HepG2 (cell line): ENCODE results near the gene C14orf119. TPM values are rescaled to one million over a fixed set of nuclear protein-coding genes. Genes with fewer than 3 reads are reported as not detected.
A peak's percentile ranks its signal among the peaks of the same experiment; 100 is the strongest.

Source experiments
- GATAD1 ChIP-seq: IDR thresholded peaks from 2 replicates; pipeline ENCODE4 v1.6.1; 2016; ENCODE audit warnings: missing genetic modification reagents, missing compliant biosample characterization
- GZF1 ChIP-seq: sonication (generic); formaldehyde crosslinking; IDR thresholded peaks from 2 replicates; pipeline ENCODE4 v1.5.1; 2020; ENCODE audit warnings: mild to moderate bottlenecking, missing genetic modification reagents
- RBAK ChIP-seq: sonication (generic); formaldehyde crosslinking; IDR thresholded peaks from 2 replicates; pipeline ENCODE4 v1.5.1; 2020; ENCODE audit warnings: mild to moderate bottlenecking, missing genetic modification reagents
- RXRB ChIP-seq: IDR thresholded peaks from 2 replicates; pipeline ENCODE4 v1.6.1; 2016; ENCODE audit warnings: borderline replicate concordance, missing genetic modification reagents, missing compliant biosample characterization
- SMAD9 ChIP-seq: sonication (generic); formaldehyde crosslinking; IDR thresholded peaks from 2 replicates; pipeline ENCODE4 v1.5.1; 2020; ENCODE audit warnings: mild to moderate bottlenecking, missing genetic modification reagents
- THYN1 ChIP-seq: sonication (generic); formaldehyde crosslinking; IDR thresholded peaks from 2 replicates; pipeline ENCODE4 v1.8.1; 2023; ENCODE audit warnings: low read depth, mild to moderate bottlenecking, moderate library complexity, missing genetic modification reagents, borderline replicate concordance
- ZFYVE20 ChIP-seq: sonication (generic); formaldehyde crosslinking; IDR thresholded peaks from 2 replicates; pipeline ENCODE4 v1.8.0; 2023; ENCODE audit warnings: low read depth, mild to moderate bottlenecking, moderate library complexity, missing genetic modification reagents, borderline replicate concordance
- ZNF253 ChIP-seq: sonication (generic); formaldehyde crosslinking; IDR thresholded peaks from 2 replicates; pipeline ENCODE4 v1.8.0; 2022; ENCODE audit warnings: mild to moderate bottlenecking, missing genetic modification reagents, borderline replicate concordance
- ZNF501 ChIP-seq: sonication (generic); formaldehyde crosslinking; IDR thresholded peaks from 2 replicates; pipeline ENCODE4 v1.5.1; 2020; ENCODE audit warnings: mild to moderate bottlenecking, moderate library complexity, missing genetic modification reagents
- ZNF530 ChIP-seq: sonication (generic); formaldehyde crosslinking; IDR thresholded peaks from 2 replicates; pipeline ENCODE4 v1.5.0; 2020; ENCODE audit warnings: low read depth, mild to moderate bottlenecking, missing genetic modification reagents
- ZNF589 ChIP-seq: sonication (generic); formaldehyde crosslinking; conservative IDR thresholded peaks from 2 replicates; pipeline ENCODE4 v1.8.0; 2022; ENCODE audit warnings: mild to moderate bottlenecking, moderate library complexity, missing genetic modification reagents
- ZNF674 ChIP-seq: sonication (generic); formaldehyde crosslinking; IDR thresholded peaks from 2 replicates; pipeline ENCODE4 v1.5.0; 2020; ENCODE audit warnings: low read depth, mild to moderate bottlenecking, missing genetic modification reagents
- ZNF720 ChIP-seq: sonication (generic); formaldehyde crosslinking; IDR thresholded peaks from 2 replicates; pipeline ENCODE4 v1.4.0; 2020; ENCODE audit warnings: missing genetic modification reagents
- ZNF850 ChIP-seq: sonication (generic); formaldehyde crosslinking; conservative IDR thresholded peaks from 2 replicates; pipeline ENCODE4 v1.9.0; 2021; ENCODE audit warnings: mild to moderate bottlenecking, missing genetic modification reagents
- ZSCAN9 ChIP-seq: IDR thresholded peaks from 2 replicates; pipeline ENCODE4 v1.6.1; 2016; ENCODE audit warnings: borderline replicate concordance
- polyA plus RNA-seq, 8 experiments: library from polyadenylated mRNA; depleted of rRNA in 3 of 8; stranded (reverse) in 7 of 8; unstranded in 1 of 8; fragments of >200 nt; fragmentation: Illumina TruSeq in 4 of 8; extraction: Trizol in 4 of 8; gene quantifications; 2 replicates each; pipeline versions ENCODE4 v1.2.1 to v1.2.3, GENCODE V29; 2011 to 2016; ENCODE audit warnings: low read depth in 4 of 8, missing spikeins in 1 of 8, mixed read lengths in 1 of 8; ENCODE audit not compliant: insufficient read depth in 1 of 8
- total RNA-seq, 5 experiments: library from RNA; depleted of rRNA; stranded (reverse); fragments of >200 nt; fragmentation: Illumina TruSeq; extraction: Trizol; gene quantifications; 2 replicates each; pipeline ENCODE4 v1.2.3, GENCODE V29; 2016; ENCODE audit warnings: low read depth in 1 of 5
- TF ChIP-seq, protein P1 (sequence below): sonication (generic); formaldehyde crosslinking; IDR thresholded peaks from 2 replicates; pipeline ENCODE4 v1.5.0; 2020; ENCODE audit warnings: missing genetic modification reagents
- TF ChIP-seq, protein P2 (sequence below): fragments of 450-650 bp; IDR thresholded peaks from 2 replicates; pipeline ENCODE4 v1.6.1; 2017; ENCODE audit warnings: mild to moderate bottlenecking
- TF ChIP-seq, protein P3 (sequence below): sonication (generic); formaldehyde crosslinking; IDR thresholded peaks from 2 replicates; pipeline ENCODE4 v1.8.0; 2022; ENCODE audit warnings: mild to moderate bottlenecking, missing genetic modification reagents, moderate library complexity
- TF ChIP-seq, protein P4 (sequence below): IDR thresholded peaks from 2 replicates; pipeline ENCODE4 v1.6.1; 2016; ENCODE audit warnings: low read depth, control low read depth
- TF ChIP-seq, protein P5 (sequence below): IDR thresholded peaks from 2 replicates; pipeline ENCODE4 v1.6.1; 2012; ENCODE audit warnings: inconsistent platforms
- TF ChIP-seq, protein P6 (sequence below), 2 experiments: sonication (generic) in 1 of 2; formaldehyde crosslinking in 1 of 2; IDR thresholded peaks; 2 replicates each; pipeline versions ENCODE4 v1.4.0 to v1.6.1; 2018 to 2020; ENCODE audit warnings: missing genetic modification reagents in 2 of 2, borderline replicate concordance in 1 of 2, low read depth in 1 of 2, mild to moderate bottlenecking in 1 of 2, missing biosample characterization in 1 of 2

C14orf119 gene
- total and polyA plus RNA-seq, 2 of the 13 experiments (the other 11 are each of a cell fraction or from before 2014, with no cell fraction given) = 117 to 206 TPM

DNA sequence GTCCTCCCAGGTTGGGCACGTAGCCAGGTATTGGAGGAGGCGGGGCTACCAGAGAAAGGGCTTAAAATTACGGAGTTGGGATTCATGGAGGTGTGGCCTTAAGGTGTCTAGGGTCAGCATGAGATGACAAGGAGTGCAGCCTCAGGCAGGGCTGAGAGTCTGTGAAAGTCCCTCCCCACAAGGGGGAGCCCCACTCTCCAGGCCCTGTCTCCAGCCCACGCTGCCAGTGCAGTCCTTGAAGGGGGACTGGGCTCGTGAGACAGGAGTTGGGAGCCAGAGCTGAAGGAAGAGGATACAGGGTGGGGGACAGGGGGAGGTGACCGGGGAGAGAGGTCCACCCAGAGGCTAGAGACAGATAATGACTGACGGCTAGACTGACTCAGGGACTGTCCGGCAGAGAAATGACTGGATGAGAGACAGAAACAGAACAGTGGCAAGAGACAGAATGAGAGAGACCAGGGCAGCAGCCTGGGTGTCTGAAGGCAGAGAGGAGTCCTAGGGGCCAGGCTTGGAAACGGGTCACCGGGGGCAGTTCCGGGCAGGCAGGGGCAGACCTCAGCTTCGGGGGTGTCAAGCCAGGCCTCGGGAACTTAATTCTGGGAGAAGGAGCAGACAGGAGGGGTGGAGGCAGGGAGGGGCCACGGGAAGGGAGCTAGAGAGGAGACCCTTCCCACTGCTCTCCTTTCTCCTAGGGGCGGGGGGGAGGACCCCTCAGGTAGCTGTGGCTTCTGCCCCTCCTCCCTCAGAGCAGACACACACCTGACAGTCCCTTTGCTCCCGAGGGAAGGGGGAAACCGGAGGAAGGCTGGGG, 39.0 kb upstream of the C14orf119 start (continued):
- TF ChIP-seq, protein P1, sequence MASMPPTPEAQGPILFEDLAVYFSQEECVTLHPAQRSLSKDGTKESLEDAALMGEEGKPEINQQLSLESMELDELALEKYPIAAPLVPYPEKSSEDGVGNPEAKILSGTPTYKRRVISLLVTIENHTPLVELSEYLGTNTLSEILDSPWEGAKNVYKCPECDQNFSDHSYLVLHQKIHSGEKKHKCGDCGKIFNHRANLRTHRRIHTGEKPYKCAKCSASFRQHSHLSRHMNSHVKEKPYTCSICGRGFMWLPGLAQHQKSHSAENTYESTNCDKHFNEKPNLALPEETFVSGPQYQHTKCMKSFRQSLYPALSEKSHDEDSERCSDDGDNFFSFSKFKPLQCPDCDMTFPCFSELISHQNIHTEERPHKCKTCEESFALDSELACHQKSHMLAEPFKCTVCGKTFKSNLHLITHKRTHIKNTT (CRISPR knock-in tag) = no peak
- TF ChIP-seq ZNF253 (CRISPR knock-in tag) (no peak), RBAK (CRISPR knock-in tag) (no peak), ZFYVE20 (CRISPR knock-in tag) (no peak), ZNF850 (no peak), ZNF589 (CRISPR knock-in tag) (0 out of 2 replicates have a peak, but pooled peaks have one; percentile 20), ZSCAN9 (CRISPR knock-in tag) (peak; percentile 53; the same call in 1 of the 2 replicates), GATAD1 (CRISPR knock-in tag) (peak; percentile 70), ZNF674 (CRISPR knock-in tag) (no peak), THYN1 (CRISPR knock-in tag) (no peak), ZNF501 (peak; percentile 85; the same call in 1 of the 2 replicates), SMAD9 (0 out of 2 replicates have a peak, but pooled peaks have one; percentile 74), ZNF720 (CRISPR knock-in tag) (no peak), ZNF530 (CRISPR knock-in tag) (no peak), RXRB (CRISPR knock-in tag) (peak; percentile 63), GZF1 (CRISPR knock-in tag) (no peak; the same call in 1 of the 2 replicates)
- TF ChIP-seq, protein P2, sequence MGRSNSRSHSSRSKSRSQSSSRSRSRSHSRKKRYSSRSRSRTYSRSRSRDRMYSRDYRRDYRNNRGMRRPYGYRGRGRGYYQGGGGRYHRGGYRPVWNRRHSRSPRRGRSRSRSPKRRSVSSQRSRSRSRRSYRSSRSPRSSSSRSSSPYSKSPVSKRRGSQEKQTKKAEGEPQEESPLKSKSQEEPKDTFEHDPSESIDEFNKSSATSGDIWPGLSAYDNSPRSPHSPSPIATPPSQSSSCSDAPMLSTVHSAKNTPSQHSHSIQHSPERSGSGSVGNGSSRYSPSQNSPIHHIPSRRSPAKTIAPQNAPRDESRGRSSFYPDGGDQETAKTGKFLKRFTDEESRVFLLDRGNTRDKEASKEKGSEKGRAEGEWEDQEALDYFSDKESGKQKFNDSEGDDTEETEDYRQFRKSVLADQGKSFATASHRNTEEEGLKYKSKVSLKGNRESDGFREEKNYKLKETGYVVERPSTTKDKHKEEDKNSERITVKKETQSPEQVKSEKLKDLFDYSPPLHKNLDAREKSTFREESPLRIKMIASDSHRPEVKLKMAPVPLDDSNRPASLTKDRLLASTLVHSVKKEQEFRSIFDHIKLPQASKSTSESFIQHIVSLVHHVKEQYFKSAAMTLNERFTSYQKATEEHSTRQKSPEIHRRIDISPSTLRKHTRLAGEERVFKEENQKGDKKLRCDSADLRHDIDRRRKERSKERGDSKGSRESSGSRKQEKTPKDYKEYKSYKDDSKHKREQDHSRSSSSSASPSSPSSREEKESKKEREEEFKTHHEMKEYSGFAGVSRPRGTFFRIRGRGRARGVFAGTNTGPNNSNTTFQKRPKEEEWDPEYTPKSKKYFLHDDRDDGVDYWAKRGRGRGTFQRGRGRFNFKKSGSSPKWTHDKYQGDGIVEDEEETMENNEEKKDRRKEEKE = no peak
- TF ChIP-seq, protein P3, sequence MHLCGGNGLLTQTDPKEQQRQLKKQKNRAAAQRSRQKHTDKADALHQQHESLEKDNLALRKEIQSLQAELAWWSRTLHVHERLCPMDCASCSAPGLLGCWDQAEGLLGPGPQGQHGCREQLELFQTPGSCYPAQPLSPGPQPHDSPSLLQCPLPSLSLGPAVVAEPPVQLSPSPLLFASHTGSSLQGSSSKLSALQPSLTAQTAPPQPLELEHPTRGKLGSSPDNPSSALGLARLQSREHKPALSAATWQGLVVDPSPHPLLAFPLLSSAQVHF (CRISPR knock-in tag) = no peak
- TF ChIP-seq, protein P4, sequence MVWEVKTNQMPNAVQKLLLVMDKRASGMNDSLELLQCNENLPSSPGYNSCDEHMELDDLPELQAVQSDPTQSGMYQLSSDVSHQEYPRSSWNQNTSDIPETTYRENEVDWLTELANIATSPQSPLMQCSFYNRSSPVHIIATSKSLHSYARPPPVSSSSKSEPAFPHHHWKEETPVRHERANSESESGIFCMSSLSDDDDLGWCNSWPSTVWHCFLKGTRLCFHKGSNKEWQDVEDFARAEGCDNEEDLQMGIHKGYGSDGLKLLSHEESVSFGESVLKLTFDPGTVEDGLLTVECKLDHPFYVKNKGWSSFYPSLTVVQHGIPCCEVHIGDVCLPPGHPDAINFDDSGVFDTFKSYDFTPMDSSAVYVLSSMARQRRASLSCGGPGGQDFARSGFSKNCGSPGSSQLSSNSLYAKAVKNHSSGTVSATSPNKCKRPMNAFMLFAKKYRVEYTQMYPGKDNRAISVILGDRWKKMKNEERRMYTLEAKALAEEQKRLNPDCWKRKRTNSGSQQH = peak; percentile 79; the same call in 1 of the 2 replicates
- TF ChIP-seq, protein P5, sequence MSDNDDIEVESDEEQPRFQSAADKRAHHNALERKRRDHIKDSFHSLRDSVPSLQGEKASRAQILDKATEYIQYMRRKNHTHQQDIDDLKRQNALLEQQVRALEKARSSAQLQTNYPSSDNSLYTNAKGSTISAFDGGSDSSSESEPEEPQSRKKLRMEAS = no peak
- TF ChIP-seq, protein P6, sequence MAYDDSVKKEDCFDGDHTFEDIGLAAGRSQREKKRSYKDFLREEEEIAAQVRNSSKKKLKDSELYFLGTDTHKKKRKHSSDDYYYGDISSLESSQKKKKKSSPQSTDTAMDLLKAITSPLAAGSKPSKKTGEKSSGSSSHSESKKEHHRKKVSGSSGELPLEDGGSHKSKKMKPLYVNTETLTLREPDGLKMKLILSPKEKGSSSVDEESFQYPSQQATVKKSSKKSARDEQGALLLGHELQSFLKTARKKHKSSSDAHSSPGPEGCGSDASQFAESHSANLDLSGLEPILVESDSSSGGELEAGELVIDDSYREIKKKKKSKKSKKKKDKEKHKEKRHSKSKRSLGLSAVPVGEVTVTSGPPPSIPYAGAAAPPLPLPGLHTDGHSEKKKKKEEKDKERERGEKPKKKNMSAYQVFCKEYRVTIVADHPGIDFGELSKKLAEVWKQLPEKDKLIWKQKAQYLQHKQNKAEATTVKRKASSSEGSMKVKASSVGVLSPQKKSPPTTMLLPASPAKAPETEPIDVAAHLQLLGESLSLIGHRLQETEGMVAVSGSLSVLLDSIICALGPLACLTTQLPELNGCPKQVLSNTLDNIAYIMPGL (CRISPR knock-in tag; IDR thresholded peaks at IDR 0.05; ENCODE audit: borderline replicate concordance in 1 of 2, low read depth in 1 of 2) = peak; percentile 95 to 97
